ENCODE results near the gene MESD. TPM values are rescaled to one million over a fixed set of nuclear protein-coding genes. Genes with fewer than 3 reads are reported as not detected.
"Not testable (repeated sequence)": the region's sequence is repeated elsewhere in the genome, so short reads cannot be mapped to it uniquely, and the experiment has no call there.

MESD gene
- total RNA-seq, 2 donors from 2014 or later = 28.0 to 33.9 TPM

GRCh38 chr15:80966431-80967197 is 23.0 kb downstream of the MESD start:
- Histone ChIP-seq H3K4me3 (no peak overlapping the region), H3K9me3 (no peaks in the 10 kb centered on the region), H3K36me3 (no peaks in the 10 kb centered on the region), H3K27ac (no peak overlapping the region), H3K27me3 (replicated peaks; ENCODE audit: insufficient read depth) (no peaks in the 10 kb centered on the region), H3K4me1 (replicated peaks) (no peaks in the 10 kb centered on the region)
- no peak for DNase-seq (ENCODE audit: low spot score)
- 90% methylated on average over 8 of the region's 8 CpGs for WGBS
- intact Hi-C loops (cut with DNase I) = no loop called here
- no peak for TF ChIP-seq POLR2A (IDR thresholded peaks at IDR 0.05)
- no peak for TF ChIP-seq POLR2AphosphoS5 (IDR thresholded peaks at IDR 0.05)
- TF ChIP-seq, protein P1, sequence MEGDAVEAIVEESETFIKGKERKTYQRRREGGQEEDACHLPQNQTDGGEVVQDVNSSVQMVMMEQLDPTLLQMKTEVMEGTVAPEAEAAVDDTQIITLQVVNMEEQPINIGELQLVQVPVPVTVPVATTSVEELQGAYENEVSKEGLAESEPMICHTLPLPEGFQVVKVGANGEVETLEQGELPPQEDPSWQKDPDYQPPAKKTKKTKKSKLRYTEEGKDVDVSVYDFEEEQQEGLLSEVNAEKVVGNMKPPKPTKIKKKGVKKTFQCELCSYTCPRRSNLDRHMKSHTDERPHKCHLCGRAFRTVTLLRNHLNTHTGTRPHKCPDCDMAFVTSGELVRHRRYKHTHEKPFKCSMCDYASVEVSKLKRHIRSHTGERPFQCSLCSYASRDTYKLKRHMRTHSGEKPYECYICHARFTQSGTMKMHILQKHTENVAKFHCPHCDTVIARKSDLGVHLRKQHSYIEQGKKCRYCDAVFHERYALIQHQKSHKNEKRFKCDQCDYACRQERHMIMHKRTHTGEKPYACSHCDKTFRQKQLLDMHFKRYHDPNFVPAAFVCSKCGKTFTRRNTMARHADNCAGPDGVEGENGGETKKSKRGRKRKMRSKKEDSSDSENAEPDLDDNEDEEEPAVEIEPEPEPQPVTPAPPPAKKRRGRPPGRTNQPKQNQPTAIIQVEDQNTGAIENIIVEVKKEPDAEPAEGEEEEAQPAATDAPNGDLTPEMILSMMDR (IDR thresholded peaks at IDR 0.05) = no peak

GRCh38 chr15:80965454-80965853 is 24.2 kb downstream of the MESD start:
- H3K4me1 ChIP-seq (replicated peaks); DNase-seq (ENCODE audit: low spot score); intact Hi-C loops (cut with DNase I); H3K27me3 ChIP-seq (replicated peaks; ENCODE audit: insufficient read depth); H3K4me3 ChIP-seq; H3K36me3 ChIP-seq; H3K9me3 ChIP-seq; H3K27ac ChIP-seq: not testable (repeated sequence)

DNA sequence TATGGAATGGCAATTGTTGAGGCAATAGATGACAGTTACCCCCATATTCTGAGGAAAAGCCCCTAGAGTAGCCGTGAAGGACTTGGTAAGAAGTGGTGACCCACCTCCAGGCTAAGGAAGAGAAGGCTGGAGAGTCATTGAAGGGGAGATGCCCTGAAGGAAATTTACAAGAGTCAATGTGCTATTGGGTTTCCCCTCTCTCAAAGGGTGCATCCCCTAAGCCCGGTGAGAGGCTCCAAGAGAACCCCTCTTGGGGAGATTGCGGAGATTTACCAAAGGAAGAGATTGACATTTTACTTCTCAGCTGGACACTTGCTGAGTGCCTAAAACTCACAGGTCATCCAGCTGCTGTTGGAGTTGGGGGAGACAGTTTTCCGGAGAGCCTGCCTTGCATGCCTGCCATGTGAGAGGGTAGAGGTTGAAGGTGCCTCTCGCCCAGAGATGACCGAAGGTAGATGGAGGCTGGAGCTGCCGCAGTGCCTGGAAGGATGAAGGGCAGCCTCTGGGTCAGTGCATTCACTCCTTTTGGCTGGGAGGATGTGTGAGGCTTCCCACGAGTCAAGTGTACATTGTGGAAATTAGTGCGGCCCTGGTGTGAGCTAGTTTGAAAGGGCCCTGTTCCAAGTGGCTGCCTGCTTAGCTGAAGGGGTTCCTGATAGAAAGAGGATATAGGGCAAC is 30.7 kb downstream of the MESD start:
- no peaks in the 10 kb centered on the region for H3K27me3 ChIP-seq (replicated peaks; ENCODE audit: insufficient read depth)
- H3K36me3 ChIP-seq = no peaks in the 10 kb centered on the region
- no peak overlapping the region for H3K27ac ChIP-seq
- TF ChIP-seq, protein P1 (IDR thresholded peaks at IDR 0.05) = no peak
- TF ChIP-seq POLR2A (IDR thresholded peaks at IDR 0.05) (no peak), POLR2AphosphoS5 (IDR thresholded peaks at IDR 0.05) (no peak)
- intact Hi-C loops (cut with DNase I) = no loop called here
- H3K4me1 ChIP-seq (replicated peaks) = no peaks in the 10 kb centered on the region
- H3K9me3 ChIP-seq = no peaks in the 10 kb centered on the region
- DNase-seq (ENCODE audit: low spot score) = no peak
- no peak overlapping the region for H3K4me3 ChIP-seq
- 98% methylated on average over 9 of the region's 9 CpGs for WGBS

- intact Hi-C loops (cut with DNase I) = no loop called here
- no peaks in the 10 kb centered on the region for H3K36me3 ChIP-seq
- 95% methylated on average over 2 of the region's 2 CpGs for WGBS
- no peaks in the 10 kb centered on the region for H3K9me3 ChIP-seq
- H3K27me3 ChIP-seq (replicated peaks; ENCODE audit: insufficient read depth) = no peaks in the 10 kb centered on the region
- H3K4me1 ChIP-seq (replicated peaks) = no peaks in the 10 kb centered on the region
- no peak overlapping the region for H3K4me3 ChIP-seq
- no peak for TF ChIP-seq POLR2A (IDR thresholded peaks at IDR 0.05)
- TF ChIP-seq, protein P1 (IDR thresholded peaks at IDR 0.05) = no peak
- TF ChIP-seq POLR2AphosphoS5 (IDR thresholded peaks at IDR 0.05) = no peak
- DNase-seq (ENCODE audit: low spot score) = no peak
- H3K27ac ChIP-seq = no peak overlapping the region
Measured at GRCh38 chr15:80957976-80958375, 31.6 kb downstream of the MESD start.

DNA sequence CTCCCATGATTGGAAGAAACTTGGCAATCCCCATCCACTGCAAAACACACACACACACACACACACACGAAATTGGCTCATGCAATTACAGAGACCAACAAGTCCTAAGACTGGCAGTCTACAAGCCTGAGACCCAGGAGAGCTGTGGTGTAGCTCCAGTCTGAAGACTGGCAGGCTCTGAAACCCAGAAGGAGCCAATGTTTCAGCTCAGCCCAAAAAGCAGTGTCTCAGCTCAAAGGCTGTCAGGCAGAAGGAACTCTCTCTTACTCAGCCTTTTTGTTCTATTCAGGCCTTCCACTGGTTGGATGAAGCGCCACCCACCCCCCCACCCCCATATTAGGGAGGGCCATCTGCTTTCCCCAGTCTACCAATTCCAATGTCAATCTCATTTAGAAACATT is 32.1 kb downstream of the MESD start:
- 89% methylated on average over 2 of the region's 2 CpGs for WGBS
- Histone ChIP-seq H3K4me3 (no peak overlapping the region), H3K27ac (no peak overlapping the region), H3K27me3 (replicated peaks; ENCODE audit: insufficient read depth) (no peaks in the 10 kb centered on the region), H3K9me3 (no peaks in the 10 kb centered on the region), H3K36me3 (no peaks in the 10 kb centered on the region), H3K4me1 (replicated peaks) (no peaks in the 10 kb centered on the region)
- intact Hi-C loops (cut with DNase I) = no loop called here
- DNase-seq (ENCODE audit: low spot score) = no peak
- TF ChIP-seq POLR2AphosphoS5 (IDR thresholded peaks at IDR 0.05) (no peak), POLR2A (IDR thresholded peaks at IDR 0.05) (no peak)
- TF ChIP-seq, protein P1 (IDR thresholded peaks at IDR 0.05) = no peak

DNA sequence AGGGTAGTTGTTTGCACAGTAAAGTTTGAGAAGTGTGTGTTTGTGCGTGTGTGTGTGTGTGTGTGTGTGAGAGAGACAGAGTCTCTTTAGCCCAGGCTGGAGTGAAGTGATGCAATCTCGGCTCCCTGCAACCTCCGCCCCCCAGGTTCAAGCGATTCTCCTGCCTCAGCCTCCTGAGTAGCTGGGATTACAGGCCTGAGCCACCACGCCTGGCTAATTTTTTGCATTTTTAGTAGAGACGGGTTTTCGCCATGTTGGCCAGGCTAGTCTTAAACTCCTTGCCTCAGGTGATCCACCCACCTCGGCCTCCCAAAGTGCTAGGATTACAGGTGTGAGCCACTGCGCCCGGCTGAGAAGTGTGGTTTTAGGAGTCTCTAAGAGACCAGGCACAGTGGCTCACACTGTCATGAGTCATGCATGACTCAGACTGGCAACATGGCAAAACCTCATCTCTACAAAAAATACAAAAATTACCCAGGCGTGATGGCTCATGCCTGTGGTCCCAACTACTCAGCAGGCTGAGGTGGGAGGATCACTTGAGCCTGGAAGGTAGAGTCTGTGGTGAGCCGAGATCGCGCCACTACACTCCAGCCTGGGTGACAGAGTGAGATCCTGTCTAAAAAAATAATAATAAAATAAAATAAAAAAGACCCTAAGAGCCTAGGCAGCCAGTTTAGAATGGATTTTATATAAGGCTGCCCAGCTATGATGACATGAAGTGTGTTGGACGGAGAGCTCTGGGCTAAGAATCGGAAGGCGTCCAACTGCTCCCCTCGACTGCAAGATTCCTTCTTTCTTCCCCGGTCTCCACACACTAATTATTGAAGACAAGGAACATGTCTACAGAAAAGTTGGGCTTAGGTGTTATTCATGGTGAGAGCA is 33.8 kb downstream of the MESD start:
- H3K36me3 ChIP-seq; intact Hi-C loops (cut with DNase I); H3K4me1 ChIP-seq (replicated peaks); H3K27ac ChIP-seq; H3K27me3 ChIP-seq (replicated peaks; ENCODE audit: insufficient read depth); H3K4me3 ChIP-seq; H3K9me3 ChIP-seq; DNase-seq (ENCODE audit: low spot score): not testable (repeated sequence)
- WGBS = 87% methylated on average over 19 of the region's 19 CpGs
